Adrenal gland (tissue), 12 donors: Measurements from ENCODE around the gene TLCD3A. TPM values are rescaled to one million over a fixed set of nuclear protein-coding genes. Genes with fewer than 3 reads are reported as not detected.
"Not testable (repeated sequence)": the region's sequence is repeated elsewhere in the genome, so short reads cannot be mapped to it uniquely, and the experiment has no call there.

Source experiments
- DNase-seq, 7 donors: peaks; one replicate each; pipeline ENCODE4 v3.0.0-alpha.2; 2019 to 2020
- H3K27ac ChIP-seq, 5 donors: fragments of 200-600 bp; sonication (generic) in 4 of 5; 1 replicate in 3 of 5; 2 replicates in 2 of 5; pipeline versions ENCODE4 v1.5.1 to v1.8.0; 2016 to 2020; ENCODE audit warnings: mild to moderate bottlenecking in 1 of 5
- H3K27me3 ChIP-seq: fragments of 200-600 bp; 2 replicates; pipeline ENCODE4 v1.8.0; 2021
- H3K36me3 ChIP-seq, 2 donors: fragments of 200-600 bp; replicated peaks in 1 of 2; 1 replicate in 1 of 2; 2 replicates in 1 of 2; pipeline versions ENCODE4 v1.5.1 to v1.8.0; 2018 to 2022
- H3K4me1 ChIP-seq, 2 donors: fragments of 200-600 bp; replicated peaks in 1 of 2; 1 replicate in 1 of 2; 2 replicates in 1 of 2; pipeline versions ENCODE4 v1.5.1 to v1.8.0; 2018 to 2021
- H3K4me3 ChIP-seq, 4 donors: fragments of 200-600 bp; sonication (generic) in 3 of 4; one replicate each; pipeline ENCODE4 v1.5.1; 2016 to 2018
- H3K9me3 ChIP-seq, 3 donors: fragments of 200-600 bp; sonication (generic) in 1 of 3; replicated peaks in 1 of 3; 1 replicate in 2 of 3; 2 replicates in 1 of 3; pipeline versions ENCODE4 v1.5.1 to v1.8.0; 2016 to 2021
- CTCF ChIP-seq, 6 experiments: fragments of 450-650 bp in 4 of 6; fragments of 200-600 bp in 2 of 6; sonication (generic) in 1 of 6; IDR thresholded peaks; 1 replicate in 5 of 6; 2 replicates in 1 of 6; pipeline versions ENCODE4 v1.5.1 to v1.8.0; 2016 to 2021; ENCODE audit warnings: antibody characterized with exemption in 6 of 6, mild to moderate bottlenecking in 2 of 6, moderate library complexity in 1 of 6
- POLR2A ChIP-seq, 2 donors: fragments of 450-650 bp; IDR thresholded peaks; one replicate each; pipeline ENCODE4 v1.6.1; 2017; ENCODE audit warnings: antibody characterized with exemption in 2 of 2, mild to moderate bottlenecking in 2 of 2, moderate library complexity in 1 of 2
- WGBS, 4 donors: extraction: QIAGEN DNeasy Blood & Tissue Kit in 2 of 4; methylation state at CpG; one replicate each; pipeline versions ENCODE4 v1.1.5 to v1.1.7; 2013 to 2017; 5-methylcytosine and 5-hydroxymethylcytosine counted together
- intact Hi-C, 2 donors: fragments of 100-400 bp; cut with DNase I; formaldehyde crosslinking; loops; one replicate each; pipeline versions ENCODE4 v1.14.1 to v1.15.0; 2022 to 2023
- polyA plus RNA-seq, 3 donors: library from polyadenylated mRNA; stranded (reverse); fragments of 200-250 nt in 2 of 3; fragments of 350-450 nt in 1 of 3; fragmentation: Illumina TruSeq in 1 of 3; extraction: RNeasy Lipid Tissue Mini Kit (QIAGEN cat#74804) in 1 of 3; gene quantifications; one replicate each; pipeline ENCODE4 v1.2.3, GENCODE V29; 2013 to 2014
- total RNA-seq, 9 donors: library from RNA; depleted of rRNA in 4 of 9; stranded (reverse); fragments of >200 nt in 4 of 9; fragments of 120-200 nt in 1 of 9; fragmentation: NEBNext Ultra II Directional in 1 of 9; extraction: Animal tissue kit (Norgen Biotek cat#: 25700) in 1 of 9; gene quantifications; one replicate each; pipeline versions ENCODE4 v1.1.0 to v1.2.4, GENCODE V29; 2013 to 2023
- donor health status: healthy with polysubstance abuse.
- donor health status: Bipolar disorder and iron deficiency.
- donor health status: DM: yes; HTN: yes; CAD: no.
- donor health status: DM: no; HTN: no; CAD: no.
- donor health status: DM: no; HTN: no; CAD: no.
- donor health status: DM: yes; HTN: yes; CAD: no.

TLCD3A gene
- total and polyA plus RNA-seq, 12 donors, result 0.72 to 8.7 (median 4.2) TPM

- Histone ChIP-seq H3K4me3 (no peak overlapping the region), H3K27ac (no peak overlapping the region), H3K36me3 (peaks cover 0 to 44% of the 10 kb centered on the region in 2 donors), H3K27me3 (no peaks in the 10 kb centered on the region), H3K4me1 (peaks cover 7 to 14% of the 10 kb centered on the region in 2 donors), H3K9me3 (no peaks in the 10 kb centered on the region)
- 88 to 95% (median 91%) methylated on average over 12 of the region's 12 CpGs for WGBS, 4 donors
- DNase-seq, result no peak
- intact Hi-C loops, result no loop called here
- TF ChIP-seq CTCF (IDR thresholded peaks at IDR 0.05), result no peak
- no peak for TF ChIP-seq POLR2A (IDR thresholded peaks at IDR 0.05)
These were observed 55.3 kb downstream of the TLCD3A start for GRCh38 chr17:787641-788221.

- peaks cover 0 to 44% of the 10 kb centered on the region in 2 donors for H3K36me3 ChIP-seq
- intact Hi-C loops, result no loop called here
- DNase-seq, result no peak
- H3K4me3 ChIP-seq, result no peak overlapping the region
- peaks cover 0 to 6% of the 10 kb centered on the region in 2 donors for H3K4me1 ChIP-seq
- TF ChIP-seq POLR2A (IDR thresholded peaks at IDR 0.05), result no peak
- WGBS, 4 donors, result 76 to 100% (median 81%) methylated on average over 2 to 4 of the region's 4 CpGs
- no peaks in the 10 kb centered on the region for H3K27me3 ChIP-seq
- no peaks in the 10 kb centered on the region for H3K9me3 ChIP-seq
- H3K27ac ChIP-seq, result no peak overlapping the region
These were observed 56.2 kb downstream of the TLCD3A start for GRCh38 chr17:788551-788950.

GRCh38 chr17:789160-789840 lies 56.9 kb downstream of the TLCD3A start:
- intact Hi-C loops, result no loop called here
- no peaks in the 10 kb centered on the region for H3K9me3 ChIP-seq
- H3K27ac ChIP-seq, result no peak overlapping the region
- no peak overlapping the region for H3K4me3 ChIP-seq
- H3K27me3 ChIP-seq, result no peaks in the 10 kb centered on the region
- WGBS, 4 donors, result 91 to 96% (median 93%) methylated on average over 14 of the region's 14 CpGs
- no peak for DNase-seq
- TF ChIP-seq CTCF (IDR thresholded peaks at IDR 0.05), result no peak
- H3K36me3 ChIP-seq, result peaks cover 0 to 44% of the 10 kb centered on the region in 2 donors
- no peaks in the 10 kb centered on the region for H3K4me1 ChIP-seq

- H3K27me3 ChIP-seq, H3K4me1 ChIP-seq, H3K27ac ChIP-seq, H3K4me3 ChIP-seq, H3K9me3 ChIP-seq: not testable (repeated sequence)
- DNase-seq, result peak in 3 of 7 donors; percentile 46 to 70 (median 57)
- H3K36me3 ChIP-seq, result peaks cover 0 to 44% of the 10 kb centered on the region in 2 donors
- WGBS, 4 donors, result 68 to 80% (median 72%) methylated on average over 23 to 36 of the region's 38 CpGs
- intact Hi-C loops, result loop anchor here in 1 of 2 donors (10.0 kb wide), 2 partner anchors 85 to 265 kb away; no protein-coding TSS in a partner anchor
These were observed 57.8 kb downstream of the TLCD3A start for GRCh38 chr17:789931-790873.

GRCh38 chr17:790874-791247 lies 58.5 kb downstream of the TLCD3A start:
- not testable (repeated sequence) for H3K4me3 ChIP-seq, H3K9me3 ChIP-seq, H3K27me3 ChIP-seq, H3K4me1 ChIP-seq, DNase-seq, H3K27ac ChIP-seq
- intact Hi-C loops, result loop anchor here in 1 of 2 donors (10.0 kb wide), 2 partner anchors 84 to 264 kb away; no protein-coding TSS in a partner anchor
- peaks cover 0 to 44% of the 10 kb centered on the region in 2 donors for H3K36me3 ChIP-seq
- WGBS, 4 donors, result 60 to 69% (median 65%) methylated on average over 10 of the region's 12 CpGs
